HepG2 (cell line): ENCODE results near the gene OTUD4. TPM values are rescaled to one million over a fixed set of nuclear protein-coding genes. Genes with fewer than 3 reads are reported as not detected.

ENCODE experiments used
- ARNT2 ChIP-seq: sonication (generic); formaldehyde crosslinking; IDR thresholded peaks from 2 replicates; pipeline ENCODE4 v1.8.0; 2022; ENCODE audit warnings: mild to moderate bottlenecking, low read depth, missing genetic modification reagents, moderate library complexity
- CAMTA2 ChIP-seq: sonication (generic); formaldehyde crosslinking; IDR thresholded peaks from 2 replicates; pipeline ENCODE4 v1.4.0; 2020; ENCODE audit warnings: mild to moderate bottlenecking, missing genetic modification reagents, borderline replicate concordance
- GMEB1 ChIP-seq: sonication (generic); formaldehyde crosslinking; IDR thresholded peaks from 2 replicates; pipeline ENCODE4 v1.5.1; 2020; ENCODE audit warnings: missing genetic modification reagents, mild to moderate bottlenecking, borderline replicate concordance
- HMG20B ChIP-seq: conservative IDR thresholded peaks from 2 replicates; pipeline ENCODE4 v1.6.1; 2016; ENCODE audit warnings: missing genetic modification reagents, missing compliant biosample characterization
- HNF1A ChIP-seq, 2 experiments: sonication (generic) in 1 of 2; formaldehyde crosslinking in 1 of 2; IDR thresholded peaks; 2 replicates each; pipeline versions ENCODE4 v1.4.0 to v1.6.1; 2016 to 2020; ENCODE audit warnings: borderline replicate concordance in 1 of 2, low read depth in 1 of 2, mild to moderate bottlenecking in 1 of 2, missing genetic modification reagents in 1 of 2
- SP2 ChIP-seq: sonication (generic); formaldehyde crosslinking; IDR thresholded peaks from 2 replicates; pipeline ENCODE4 v1.5.1; 2020; ENCODE audit warnings: mild to moderate bottlenecking, missing genetic modification reagents
- SUZ12 ChIP-seq: fragments of 150-350 bp; IDR thresholded peaks from 2 replicates; pipeline ENCODE4 v1.6.1; 2014; ENCODE audit warnings: low read depth, low read length
- TCF7 ChIP-seq: sonication (generic); IDR thresholded peaks from 2 replicates; pipeline ENCODE4 v1.6.1; 2016; ENCODE audit warnings: antibody characterized with exemption, low read depth
- TGIF2 ChIP-seq: IDR thresholded peaks from 2 replicates; pipeline ENCODE4 v1.6.1; 2016; ENCODE audit warnings: control low read depth, missing compliant biosample characterization
- TRAFD1 ChIP-seq: sonication (generic); formaldehyde crosslinking; IDR thresholded peaks from 2 replicates; pipeline ENCODE4 v1.5.1; 2020; ENCODE audit warnings: missing genetic modification reagents, mild to moderate bottlenecking, borderline replicate concordance
- ZNF207 ChIP-seq: fragments of 450-650 bp; IDR thresholded peaks from 2 replicates; pipeline ENCODE4 v1.6.1; 2016; ENCODE audit warnings: antibody characterized with exemption, borderline replicate concordance
- ZNF230 ChIP-seq: sonication (generic); formaldehyde crosslinking; IDR thresholded peaks from 2 replicates; pipeline ENCODE4 v1.4.0; 2020; ENCODE audit warnings: mild to moderate bottlenecking, missing genetic modification reagents
- ZNF678 ChIP-seq: sonication (generic); formaldehyde crosslinking; IDR thresholded peaks from 2 replicates; pipeline ENCODE4 v1.4.0; 2020; ENCODE audit warnings: mild to moderate bottlenecking, missing genetic modification reagents
- ZNF7 ChIP-seq: IDR thresholded peaks from 2 replicates; pipeline ENCODE4 v1.6.1; 2016; ENCODE audit warnings: missing biosample characterization, missing genetic modification reagents
- polyA plus RNA-seq, 8 experiments: library from polyadenylated mRNA; depleted of rRNA in 3 of 8; stranded (reverse) in 7 of 8; unstranded in 1 of 8; fragments of >200 nt; fragmentation: Illumina TruSeq in 4 of 8; extraction: Trizol in 4 of 8; gene quantifications; 2 replicates each; pipeline versions ENCODE4 v1.2.1 to v1.2.3, GENCODE V29; 2011 to 2016; ENCODE audit warnings: low read depth in 4 of 8, missing spikeins in 1 of 8, mixed read lengths in 1 of 8; ENCODE audit not compliant: insufficient read depth in 1 of 8
- total RNA-seq, 5 experiments: library from RNA; depleted of rRNA; stranded (reverse); fragments of >200 nt; fragmentation: Illumina TruSeq; extraction: Trizol; gene quantifications; 2 replicates each; pipeline ENCODE4 v1.2.3, GENCODE V29; 2016; ENCODE audit warnings: low read depth in 1 of 5
- TF ChIP-seq, protein P1 (sequence below): sonication (generic); formaldehyde crosslinking; conservative IDR thresholded peaks from 2 replicates; pipeline ENCODE4 v1.4.0; 2020; ENCODE audit warnings: missing genetic modification reagents

The OTUD4 gene
- total and polyA plus RNA-seq, 2 of the 13 experiments (the other 11 are each of a cell fraction or from before 2014, with no cell fraction given) = 16.1 to 18.0 TPM

GRCh38 chr4:145097821-145098674 is 82.3 kb downstream of the OTUD4 start, which contains the start of the genes ABCE1 and ANAPC10 (continued):
- TF ChIP-seq HNF1A (IDR thresholded peaks at IDR 0.05; ENCODE audit: low read depth) (peak; percentile 35; the same call in 1 of the 2 replicates), HNF1A (CRISPR knock-in tag; IDR thresholded peaks at IDR 0.05; ENCODE audit: borderline replicate concordance) (peak; percentile 64), GMEB1 (CRISPR knock-in tag) (peak; percentile 98), SUZ12 (no peak), ZNF230 (CRISPR knock-in tag) (peak; percentile 79), TRAFD1 (CRISPR knock-in tag) (no peak), ZNF7 (no peak), CAMTA2 (CRISPR knock-in tag) (no peak; the same call in 1 of the 2 replicates), ZNF678 (CRISPR knock-in tag) (no peak), SP2 (CRISPR knock-in tag) (0 out of 2 replicates have a peak, but pooled peaks have one; percentile 57), TCF7 (no peak), HMG20B (CRISPR knock-in tag) (no peak), ZNF207 (no peak), TGIF2 (CRISPR knock-in tag) (peak; percentile 23; the same call in 1 of the 2 replicates), ARNT2 (CRISPR knock-in tag) (peak; percentile 88)
- TF ChIP-seq, protein P1, sequence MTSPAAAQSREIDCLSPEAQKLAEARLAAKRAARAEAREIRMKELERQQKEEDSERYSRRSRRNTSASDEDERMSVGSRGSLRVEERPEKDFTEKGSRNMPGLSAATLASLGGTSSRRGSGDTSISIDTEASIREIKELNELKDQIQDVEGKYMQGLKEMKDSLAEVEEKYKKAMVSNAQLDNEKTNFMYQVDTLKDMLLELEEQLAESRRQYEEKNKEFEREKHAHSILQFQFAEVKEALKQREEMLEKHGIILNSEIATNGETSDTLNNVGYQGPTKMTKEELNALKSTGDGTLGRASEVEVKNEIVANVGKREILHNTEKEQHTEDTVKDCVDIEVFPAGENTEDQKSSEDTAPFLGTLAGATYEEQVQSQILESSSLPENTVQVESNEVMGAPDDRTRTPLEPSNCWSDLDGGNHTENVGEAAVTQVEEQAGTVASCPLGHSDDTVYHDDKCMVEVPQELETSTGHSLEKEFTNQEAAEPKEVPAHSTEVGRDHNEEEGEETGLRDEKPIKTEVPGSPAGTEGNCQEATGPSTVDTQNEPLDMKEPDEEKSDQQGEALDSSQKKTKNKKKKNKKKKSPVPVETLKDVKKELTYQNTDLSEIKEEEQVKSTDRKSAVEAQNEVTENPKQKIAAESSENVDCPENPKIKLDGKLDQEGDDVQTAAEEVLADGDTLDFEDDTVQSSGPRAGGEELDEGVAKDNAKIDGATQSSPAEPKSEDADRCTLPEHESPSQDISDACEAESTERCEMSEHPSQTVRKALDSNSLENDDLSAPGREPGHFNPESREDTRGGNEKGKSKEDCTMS (CRISPR knock-in tag) = no peak
